HCT116 (cell line): Measurements from ENCODE around the gene ANKRD6. TPM values are rescaled to one million over a fixed set of nuclear protein-coding genes. Genes with fewer than 3 reads are reported as not detected.

Experiments used
- ATAC-seq: fragments of 200-7000 bp; cut with Tn5 transposase; 2 replicates; pipeline ENCODE4 v1.9.1; 2020; ENCODE audit warnings: mild to moderate bottlenecking, moderate library complexity
- BruUV-seq: library from RNA; stranded (reverse); fragments of 400-500 nt; replicated peaks from 2 replicates; lab custom pipeline; 2021; lab: Mats Ljungman, UMichigan
- CTCF ChIA-PET: fragments of 300-600 bp; sonication (Branson Sonifier 250); formaldehyde crosslinking; loops from one replicate; lab custom pipeline; 2021; ENCODE audit warnings: antibody characterized with exemption; lab: Charles Lee
- POLR2A ChIA-PET: fragments of 300-600, 350-600 bp; sonication (Branson Sonifier 250); formaldehyde crosslinking; loops from one replicate; lab custom pipeline; 2021; ENCODE audit warnings: antibody characterized with exemption; lab: Charles Lee
- RAD21 ChIA-PET, 2 experiments: fragments of 300-600 bp; sonication (Branson Sonifier 250); formaldehyde crosslinking; loops; one replicate each; lab custom pipeline; 2023; ENCODE audit warnings: low total read pairs in 2 of 2; ENCODE audit not compliant: uncharacterized antibody in 2 of 2, unreplicated experiment in 2 of 2, low non-redundant PET in 1 of 2; lab: Charles Lee
- DNase-seq: peaks from one replicate; pipeline ENCODE4 v3.0.0-alpha.2; 2010; ENCODE audit warnings: low read depth, low spot score
- H2AFZ ChIP-seq: fragments of 200-600 bp; shearing (Covaris generic), sonication (generic); 2 replicates; pipeline ENCODE4 v1.6.1; 2017; ENCODE audit warnings: low read depth, mixed run types, mixed read lengths, antibody characterized with exemption, low read length; ENCODE audit not compliant: poor library complexity, severe bottlenecking
- H3K27ac ChIP-seq: 2 replicates; pipeline ENCODE4 v1.5.1; 2012; ENCODE audit warnings: low read depth, low read length
- H3K27me3 ChIP-seq: fragments of 200-600 bp; sonication (generic); 2 replicates; pipeline ENCODE4 v1.6.1; 2016; ENCODE audit warnings: mixed run types, low read length, mixed read lengths; ENCODE audit not compliant: insufficient read depth
- H3K36me3 ChIP-seq, 2 experiments: fragments of 200-500 bp in 1 of 2; fragments of 200-600 bp in 1 of 2; sonication (Bioruptor generic) in 1 of 2; sonication (generic) in 1 of 2; 2 replicates each; pipeline versions ENCODE4 v1.5.1 to v1.6.1; 2014 to 2016; ENCODE audit warnings: low read length in 2 of 2, inconsistent platforms in 1 of 2, mixed read lengths in 1 of 2, mixed run types in 1 of 2; ENCODE audit not compliant: insufficient read depth in 2 of 2, control insufficient read depth in 1 of 2
- H3K4me1 ChIP-seq, 2 experiments: fragments of 200-600 bp in 1 of 2; sonication (generic) in 1 of 2; 2 replicates each; pipeline versions ENCODE4 v1.5.1 to v1.6.1; 2012 to 2017; ENCODE audit warnings: low read length in 2 of 2, inconsistent platforms in 1 of 2, mild to moderate bottlenecking in 1 of 2, mixed read lengths in 1 of 2, mixed run types in 1 of 2, moderate library complexity in 1 of 2; ENCODE audit not compliant: insufficient read depth in 2 of 2, control insufficient read depth in 1 of 2
- H3K4me2 ChIP-seq: fragments of 200-600 bp; sonication (generic); 2 replicates; pipeline ENCODE4 v1.6.1; 2017; ENCODE audit warnings: mixed run types, low read length, mixed read lengths
- H3K4me3 ChIP-seq, 2 experiments: fragments of 200-600 bp in 1 of 2; sonication (generic) in 1 of 2; replicated peaks in 1 of 2; 2 replicates each; pipeline ENCODE4 v1.5.1; 2011 to 2016; ENCODE audit warnings: low read length in 2 of 2, control low read depth in 1 of 2, low read depth in 1 of 2, mild to moderate bottlenecking in 1 of 2, mixed read lengths in 1 of 2, mixed run types in 1 of 2
- H3K79me2 ChIP-seq: fragments of 200-600 bp; sonication (generic); 2 replicates; pipeline ENCODE4 v1.6.1; 2017; ENCODE audit warnings: mild to moderate bottlenecking, mixed run types, low read length, moderate library complexity, mixed read lengths; ENCODE audit not compliant: insufficient read depth
- H3K9ac ChIP-seq: fragments of 200-600 bp; sonication (generic); 2 replicates; pipeline ENCODE4 v1.6.1; 2016; ENCODE audit warnings: low read length, mixed read lengths
- H3K9me2 ChIP-seq: fragments of 200-600 bp; sonication (generic), shearing (Covaris generic); 2 replicates; pipeline ENCODE4 v1.6.1; 2017; ENCODE audit warnings: mixed run types, mild to moderate bottlenecking, moderate library complexity; ENCODE audit not compliant: insufficient read depth
- H3K9me3 ChIP-seq, 2 experiments: fragments of 200-500 bp in 1 of 2; fragments of 200-600 bp in 1 of 2; sonication (Bioruptor generic) in 1 of 2; sonication (generic) in 1 of 2; 2 replicates each; pipeline ENCODE4 v1.6.1; 2014 to 2017; ENCODE audit warnings: low read length in 2 of 2, mixed read lengths in 2 of 2, inconsistent platforms in 1 of 2, low read depth in 1 of 2, mild to moderate bottlenecking in 1 of 2, mixed run types in 1 of 2, moderate library complexity in 1 of 2; ENCODE audit not compliant: control insufficient read depth in 1 of 2, insufficient read depth in 1 of 2
- H4K20me1 ChIP-seq: fragments of 200-600 bp; sonication (generic), shearing (Covaris generic); 2 replicates; pipeline ENCODE4 v1.6.1; 2017; ENCODE audit warnings: mixed run types, mild to moderate bottlenecking, moderate library complexity; ENCODE audit not compliant: insufficient read depth
- CEBPB ChIP-seq: IDR thresholded peaks from 2 replicates; pipeline ENCODE4 v1.6.1; 2012; ENCODE audit warnings: low read depth
- CTCF ChIP-seq, 3 experiments: fragments of 200-600 bp in 1 of 3; sonication (generic) in 1 of 3; IDR thresholded peaks in 2 of 3; conservative IDR thresholded peaks in 1 of 3; 2 replicates each; pipeline ENCODE4 v1.5.1; 2012 to 2017; ENCODE audit warnings: low read depth in 2 of 3, low read length in 2 of 3, antibody characterized with exemption in 1 of 3, borderline replicate concordance in 1 of 3, control low read depth in 1 of 3, mild to moderate bottlenecking in 1 of 3, mixed read lengths in 1 of 3, mixed run types in 1 of 3, moderate library complexity in 1 of 3; ENCODE audit not compliant: insufficient read depth in 1 of 3
- EGR1 ChIP-seq: IDR thresholded peaks from 2 replicates; pipeline ENCODE4 v1.6.1; 2012; ENCODE audit warnings: low read depth
- EZH2 ChIP-seq: fragments of 200-600 bp; sonication (generic); IDR thresholded peaks from 2 replicates; pipeline ENCODE4 v1.6.1; 2017; ENCODE audit warnings: antibody characterized with exemption, mixed run types
- EZH2phosphoT487 ChIP-seq: fragments of 200-600 bp; IDR thresholded peaks from 2 replicates; pipeline ENCODE4 v1.6.1; 2018; ENCODE audit warnings: antibody characterized with exemption, borderline replicate concordance
- MAX ChIP-seq: IDR thresholded peaks from 2 replicates; pipeline ENCODE4 v1.6.1; 2012
- POLR2A ChIP-seq: IDR thresholded peaks from 2 replicates; pipeline ENCODE4 v1.7.0; 2011; ENCODE audit warnings: borderline replicate concordance; ENCODE audit not compliant: insufficient read depth, insufficient read length; ENCODE audit errors: extremely low read depth
- POLR2AphosphoS5 ChIP-seq: IDR thresholded peaks from 2 replicates; pipeline ENCODE4 v1.6.1; 2011; ENCODE audit warnings: mild to moderate bottlenecking, low read depth, low read length, moderate library complexity
- RAD21 ChIP-seq: IDR thresholded peaks from 2 replicates; pipeline ENCODE4 v1.6.1; 2012; ENCODE audit warnings: low read depth, mild to moderate bottlenecking
- YY1 ChIP-seq: IDR thresholded peaks from 2 replicates; pipeline ENCODE4 v1.6.1; 2011; ENCODE audit warnings: low read length, low read depth, moderate library complexity, mild to moderate bottlenecking; ENCODE audit not compliant: insufficient replicate concordance; ENCODE audit errors: extremely low read depth
- ZBTB33 ChIP-seq: IDR thresholded peaks from 2 replicates; pipeline ENCODE4 v1.6.1; 2011; ENCODE audit warnings: mild to moderate bottlenecking, low read length, moderate library complexity; ENCODE audit not compliant: insufficient replicate concordance; ENCODE audit errors: extremely low read depth
- ZFX ChIP-seq: fragments of 450-650 bp; IDR thresholded peaks from 2 replicates; pipeline ENCODE4 v1.6.1; 2017
- ZNF274 ChIP-seq: fragments of 200-500 bp; sonication (Bioruptor generic); IDR thresholded peaks from 2 replicates; pipeline ENCODE4 v1.6.1; 2014; ENCODE audit warnings: mild to moderate bottlenecking, low read depth, low read length, inconsistent platforms
- intact Hi-C: fragments of 100-400 bp; cut with micrococcal nuclease; formaldehyde crosslinking; loops from 2 replicates; pipeline ENCODE4 v1.10.0; 2022
- total RNA-seq: library from RNA; stranded (reverse); gene quantifications from one replicate; pipeline ENCODE4 v1.2.1, GENCODE V29; 2021; ENCODE audit not compliant: unreplicated experiment

Gene ANKRD6
- total RNA-seq, 1 experiment from 2014 or later, result 9.9 TPM

GRCh38 chr6:89623749-89624148, 190.8 kb downstream of the ANKRD6 start:
- no peaks in the 10 kb centered on the region for H3K9me3 ChIP-seq
- no peaks in the 10 kb centered on the region for H3K79me2 ChIP-seq
- no TSS peak for BruUV-seq
- H3K9ac ChIP-seq, result no peak overlapping the region
- H2AFZ ChIP-seq, result no peak overlapping the region
- no peaks in the 10 kb centered on the region; a peak in 1 of 4 replicates for H3K36me3 ChIP-seq
- H4K20me1 ChIP-seq, result no peaks in the 10 kb centered on the region
- ChIA-PET CTCF (no interaction called here), RAD21 (no interaction called here), POLR2A (no interaction called here)
- intact Hi-C loops, result no loop called here
- no peak overlapping the region for H3K4me2 ChIP-seq
- TF ChIP-seq CTCF (IDR thresholded peaks at IDR 0.05 in 2 of 3, conservative IDR thresholded peaks at IDR 0.05 in 1 of 3; ENCODE audit: borderline replicate concordance in 1 of 3, insufficient read depth in 1 of 3, low read depth in 2 of 3, low read length in 2 of 3), result no peak
- TF ChIP-seq RAD21, result no peak
- no peak for TF ChIP-seq POLR2AphosphoS5
- no peak for TF ChIP-seq MAX
- no peak for TF ChIP-seq EGR1
- no peak for TF ChIP-seq YY1
- TF ChIP-seq EZH2phosphoT487, result no peak
- TF ChIP-seq ZBTB33, result no peak
- TF ChIP-seq ZNF274, result no peak
- TF ChIP-seq CEBPB, result no peak
- no peak for TF ChIP-seq POLR2A
- no peak for TF ChIP-seq EZH2
- TF ChIP-seq ZFX, result no peak
- H3K27ac ChIP-seq, result no peak overlapping the region
- DNase-seq (no peak), ATAC-seq (no peak)
- H3K9me2 ChIP-seq, result no peaks in the 10 kb centered on the region
- H3K27me3 ChIP-seq, result no peaks in the 10 kb centered on the region
- H3K4me3 ChIP-seq, result no peak overlapping the region
- no peaks in the 10 kb centered on the region for H3K4me1 ChIP-seq
